ENCODE measurements around the gene ZNF775.

GRCh38 chr7:150337659-150338081, 41.5 kb upstream of the ZNF775 start:
- TF ChIP-seq POLR2A (IDR thresholded peaks at IDR 0.05; ENCODE audit: low read depth, low read length) (no peak), TAF1 (IDR thresholded peaks at IDR 0.05; ENCODE audit: borderline replicate concordance, low read depth, low read length) (no peak)

Data from GM12892 (cell line).